Amniotic epithelial cell (primary cell): ENCODE results near the gene DIRAS3.
A peak's percentile ranks its signal among the peaks of the same experiment; 100 is the strongest.
"Not testable (repeated sequence)": the region's sequence is repeated elsewhere in the genome, so short reads cannot be mapped to it uniquely, and the experiment has no call there.

Experiments used
- DNase-seq: peaks from one replicate; pipeline ENCODE4 v3.0.0-alpha.2; 2010; ENCODE audit warnings: low read depth

The DIRAS3 gene

DNA sequence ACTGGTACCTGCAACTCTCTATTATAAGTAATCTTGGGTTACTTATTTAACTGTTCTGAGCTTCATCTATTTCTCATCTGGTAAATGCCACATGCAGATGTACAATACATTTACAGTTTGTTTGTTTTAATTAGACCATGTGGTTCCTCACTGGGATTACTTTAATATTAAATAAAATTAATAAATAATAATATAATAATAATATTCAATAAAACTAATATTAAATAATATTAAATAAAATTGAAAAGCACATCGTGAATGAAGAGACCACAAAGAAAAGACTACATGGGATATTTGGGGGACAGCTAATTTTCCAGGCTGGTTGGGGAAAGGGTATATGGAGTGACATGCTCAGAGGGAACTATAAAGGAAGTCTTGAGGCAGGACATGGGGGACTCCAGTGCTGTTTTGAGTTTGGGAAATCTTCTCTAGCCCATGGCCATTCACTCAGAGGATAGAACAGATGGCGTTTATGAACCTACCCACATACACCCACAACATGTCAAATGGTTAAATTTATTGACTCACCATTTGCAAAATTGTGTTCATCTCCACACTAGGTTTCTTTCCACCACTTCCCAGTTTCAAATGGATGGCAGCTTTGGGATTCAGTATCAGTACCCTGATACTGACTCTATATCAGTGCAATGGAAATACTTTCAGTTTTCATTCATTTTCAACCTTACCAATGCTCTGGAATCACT lies 25.6 kb downstream of the DIRAS3 start:
- DNase-seq: no peak

DNA sequence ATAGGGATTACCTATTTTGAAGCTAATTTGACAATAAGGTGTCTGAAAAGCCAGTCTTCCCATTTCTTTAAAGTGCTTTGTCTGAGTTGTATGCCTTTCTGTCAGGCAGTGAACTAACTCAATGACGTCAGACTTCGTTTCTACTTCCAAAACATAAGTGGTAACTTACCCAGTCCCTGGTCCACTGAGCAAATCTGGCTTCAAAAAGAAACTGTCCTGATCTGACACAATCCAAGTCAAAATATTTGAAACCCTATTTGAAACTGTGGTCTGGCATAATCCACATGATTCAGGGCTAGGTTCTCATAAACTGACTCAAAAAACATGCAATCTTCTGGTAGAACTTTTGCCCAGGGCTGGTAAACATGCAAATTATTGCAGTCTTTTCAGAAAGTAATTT lies 34.0 kb downstream of the DIRAS3 start:
- DNase-seq: peak; percentile 77

DNA sequence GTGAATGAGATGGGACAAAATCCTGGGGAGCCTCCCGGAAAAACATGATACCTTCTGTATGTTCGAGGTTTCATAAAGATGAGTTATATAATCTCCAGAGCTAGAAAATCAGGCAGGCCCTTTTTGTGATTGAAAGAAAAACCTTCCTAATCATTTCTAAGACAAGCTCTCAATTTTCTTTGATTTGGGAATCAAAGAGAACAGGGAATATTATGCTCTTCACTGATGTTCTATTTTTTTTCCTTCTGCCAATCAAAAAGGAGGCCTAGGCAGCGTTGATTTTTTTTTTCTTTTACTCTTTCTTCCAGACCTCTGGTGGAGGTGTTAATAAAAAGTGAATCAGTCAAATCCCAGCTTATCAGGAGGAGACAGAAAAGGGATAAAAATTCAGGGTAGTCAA lies 34.5 kb downstream of the DIRAS3 start:
- no peak for DNase-seq

- DNase-seq: no peak
Observed at GRCh38 chr1:68015369-68015768, 35.1 kb downstream of the DIRAS3 start.

- DNase-seq: no peak
Observed at GRCh38 chr1:68013351-68013750, 37.1 kb downstream of the DIRAS3 start.

DNA sequence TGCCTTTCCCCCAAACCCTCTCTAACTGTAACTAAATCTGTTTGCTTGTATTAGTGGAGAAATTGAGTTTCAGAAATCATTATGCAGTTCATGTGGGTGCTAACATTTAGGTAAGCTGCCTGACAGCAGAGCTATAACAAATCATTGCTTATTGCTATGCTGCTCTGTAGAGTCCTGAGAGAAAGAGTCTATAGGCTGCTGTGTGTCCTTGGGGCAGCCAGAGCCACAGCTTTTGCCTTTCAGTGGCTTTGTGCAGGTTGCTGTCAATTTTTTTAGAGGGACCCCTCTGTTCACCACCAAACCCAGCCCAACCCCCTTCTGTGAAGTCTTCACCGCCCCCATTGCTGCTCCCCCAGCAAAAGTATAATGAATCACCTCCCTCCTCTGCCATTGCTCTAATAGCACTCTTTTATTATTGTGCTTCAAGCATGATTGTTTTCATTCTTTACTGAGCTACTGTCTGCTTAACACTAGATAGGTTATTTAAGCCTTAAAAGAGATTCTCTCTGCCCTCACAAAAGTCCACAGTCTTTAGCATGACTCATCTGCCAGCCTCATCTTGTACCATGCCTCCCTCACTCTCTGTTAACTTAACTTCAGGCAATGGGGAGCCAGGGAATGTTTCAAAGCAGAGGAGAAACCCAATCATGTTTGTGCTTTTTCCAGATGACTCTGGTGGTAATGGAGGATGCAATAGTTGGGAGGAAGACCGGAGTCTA lies 38.6 kb downstream of the DIRAS3 start:
- DNase-seq: peak; percentile 64

DNA sequence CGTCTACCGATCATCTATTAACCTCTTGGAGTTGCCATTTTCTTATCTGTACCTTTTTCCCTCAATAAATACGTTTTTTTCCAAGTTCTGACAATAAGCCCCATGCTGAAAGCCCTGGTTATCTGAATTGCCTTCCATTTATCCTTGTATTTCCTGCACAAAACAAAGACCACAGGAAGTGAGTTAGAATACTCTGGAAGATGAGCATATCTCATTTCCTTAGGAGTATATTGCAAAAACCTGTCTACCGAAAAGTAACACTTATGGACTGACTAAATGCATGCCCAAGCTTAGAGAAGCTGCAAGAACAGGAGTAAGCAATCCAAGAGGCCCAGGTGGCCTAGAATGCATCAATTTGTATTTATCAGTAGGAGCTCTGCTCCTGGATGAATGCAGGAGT lies 39.9 kb downstream of the DIRAS3 start:
- peak; percentile 45 for DNase-seq

- peak; percentile 56 for DNase-seq
Observed at GRCh38 chr1:68010090-68010489, 40.3 kb downstream of the DIRAS3 start.

DNA sequence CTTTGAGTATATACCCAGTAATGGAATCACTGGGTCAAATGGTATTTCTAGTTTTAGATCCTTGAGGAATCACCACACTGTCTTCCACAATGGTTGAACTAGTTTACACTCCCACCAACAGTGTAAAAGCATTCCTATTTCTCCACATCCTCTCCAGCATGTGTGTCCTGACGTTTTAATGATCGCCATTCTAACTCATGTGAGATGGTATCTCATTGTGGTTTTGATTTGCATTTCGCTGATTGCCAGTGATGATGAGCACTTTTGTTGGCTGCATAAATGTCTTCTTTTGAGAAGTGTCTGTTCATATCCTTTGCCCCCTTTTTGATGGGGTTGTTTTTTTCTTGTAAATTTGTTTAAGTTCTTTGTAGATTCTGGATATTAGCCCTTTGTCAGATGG lies 46.8 kb downstream of the DIRAS3 start:
- not testable (repeated sequence) for DNase-seq

GRCh38 chr1:68000191-68000590 lies 50.2 kb downstream of the DIRAS3 start:
- no peak for DNase-seq

- no peak for DNase-seq
Observed at GRCh38 chr1:67997746-67998145, 52.7 kb downstream of the DIRAS3 start.
